Astrocyte of the hippocampus (primary cell): ENCODE results near the gene TMIGD2.
A peak's percentile ranks its signal among the peaks of the same experiment; 100 is the strongest.

Experiments used
- DNase-seq: peaks from one replicate; pipeline ENCODE4 v3.0.0; 2011; ENCODE audit warnings: low read depth, low spot score

TMIGD2 gene

DNA sequence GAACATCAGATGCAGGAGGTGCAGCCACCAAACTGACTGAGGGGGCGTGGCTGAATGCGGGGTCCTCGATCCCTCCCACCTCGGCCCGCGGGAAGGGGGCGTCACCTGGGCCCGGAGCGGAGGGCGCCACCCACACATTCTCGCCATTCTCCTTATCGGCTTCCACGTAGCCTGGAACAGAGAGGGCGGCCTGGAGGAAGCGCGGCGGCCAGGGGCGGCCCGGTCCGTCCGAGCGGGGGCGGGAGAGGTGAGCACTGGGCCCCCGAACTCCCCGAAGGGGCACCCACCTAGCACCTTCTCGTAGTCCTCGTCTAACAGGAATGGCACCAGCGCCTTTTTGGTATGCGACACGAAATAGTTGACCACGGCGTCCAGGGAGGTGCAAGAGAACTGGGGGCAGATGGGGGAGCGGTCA, 24.7 kb upstream of the TMIGD2 start:
- DNase-seq, result peak; percentile 28

DNA sequence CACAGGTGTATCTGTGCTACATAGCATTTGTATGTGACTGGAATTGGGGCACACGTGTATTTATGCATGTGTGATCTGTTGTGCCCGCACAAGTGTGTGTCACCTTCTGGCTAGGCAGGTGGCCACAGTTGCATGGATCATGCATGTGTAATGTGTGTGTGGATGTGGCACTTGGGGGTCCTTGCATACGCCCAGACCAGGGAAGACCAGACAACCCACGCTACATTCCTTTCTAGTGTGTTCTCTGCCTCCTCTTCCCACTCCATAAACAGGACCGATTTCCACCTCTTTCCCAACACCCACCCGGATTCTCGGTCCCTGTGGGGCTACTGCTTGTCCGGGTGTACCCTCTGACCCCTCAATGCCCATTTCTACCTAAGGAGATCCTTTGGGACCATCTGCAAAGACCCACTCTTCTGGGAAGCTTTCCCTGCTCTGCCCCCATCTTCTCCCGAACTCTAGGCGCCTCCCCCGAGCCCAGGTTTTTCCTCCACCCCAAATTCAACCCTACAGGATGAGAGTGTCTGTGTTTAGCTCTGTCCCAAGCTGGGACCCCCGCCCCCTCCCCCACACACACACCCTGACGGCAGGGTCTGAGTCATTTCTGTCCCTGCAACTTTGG, 24.1 kb upstream of the TMIGD2 start:
- DNase-seq, result no peak

DNA sequence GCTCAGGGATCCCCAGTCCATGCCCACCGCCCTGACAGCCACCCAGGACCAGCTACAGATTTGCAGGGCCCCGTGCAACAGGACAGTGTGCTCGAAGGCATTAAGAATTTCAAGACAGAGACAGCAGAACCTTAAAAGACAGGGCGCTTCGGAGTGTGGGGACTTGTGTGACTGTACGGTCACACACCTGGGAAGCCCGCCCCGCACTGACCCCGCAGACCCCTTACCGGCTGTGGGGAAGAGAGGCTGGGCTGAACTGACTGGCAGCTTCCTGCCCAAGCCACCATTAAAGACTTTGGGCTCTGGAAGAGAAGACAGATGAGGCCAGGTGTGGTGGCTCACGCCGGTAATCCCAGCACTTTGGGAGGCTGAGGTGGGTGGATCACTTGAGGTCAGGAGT, 22.0 kb upstream of the TMIGD2 start:
- no peak for DNase-seq

DNA sequence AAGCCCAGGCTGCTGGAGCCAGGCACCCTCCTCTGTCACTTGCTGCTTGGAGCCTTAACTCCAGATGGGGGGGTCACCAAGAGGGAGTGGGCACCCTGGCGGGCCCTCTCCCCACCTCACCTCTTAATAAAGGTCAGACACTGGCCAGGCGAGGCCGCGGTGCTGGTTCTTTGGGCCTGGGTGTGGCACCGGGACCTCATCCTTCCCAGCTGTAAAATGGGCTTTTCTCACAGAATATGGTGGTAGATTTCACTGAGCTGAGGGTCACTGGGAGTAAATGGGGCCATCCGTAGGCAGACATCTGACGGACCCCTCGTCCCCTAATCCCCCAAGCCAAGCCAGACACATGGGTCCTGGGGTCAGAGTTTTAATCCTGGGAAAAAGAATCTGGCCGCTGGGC, 21.5 kb upstream of the TMIGD2 start:
- no peak for DNase-seq

DNA sequence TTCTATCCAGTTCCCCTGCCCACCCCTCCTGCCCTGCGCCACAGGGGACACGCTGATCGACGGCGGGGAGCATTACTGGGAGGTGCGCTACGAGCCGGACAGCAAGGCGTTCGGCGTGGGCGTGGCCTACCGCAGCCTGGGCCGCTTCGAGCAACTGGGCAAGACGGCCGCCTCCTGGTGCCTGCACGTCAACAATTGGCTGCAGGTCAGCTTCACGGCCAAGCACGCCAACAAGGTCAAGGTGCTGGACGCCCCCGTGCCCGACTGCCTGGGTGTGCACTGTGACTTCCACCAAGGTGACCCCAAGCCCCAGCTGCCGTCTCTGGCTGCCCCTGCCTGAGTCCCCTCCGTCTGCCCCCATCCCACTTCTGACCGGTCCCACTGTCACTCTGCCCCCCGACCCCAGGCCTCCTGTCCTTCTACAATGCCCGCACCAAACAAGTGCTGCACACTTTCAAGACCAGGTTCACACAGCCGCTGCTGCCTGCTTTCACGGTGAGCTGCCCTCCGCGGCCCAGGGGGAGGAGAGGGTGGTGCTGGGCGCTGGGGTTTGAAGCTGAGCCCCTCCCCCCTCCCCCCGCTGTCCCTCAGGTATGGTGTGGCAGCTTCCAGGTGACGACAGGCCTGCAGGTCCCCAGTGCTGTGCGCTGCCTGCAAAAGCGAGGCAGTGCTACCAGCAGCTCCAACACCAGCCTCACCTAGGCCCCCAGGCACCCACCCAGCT, 20.9 kb upstream of the TMIGD2 start:
- DNase-seq, result no peak

DNA sequence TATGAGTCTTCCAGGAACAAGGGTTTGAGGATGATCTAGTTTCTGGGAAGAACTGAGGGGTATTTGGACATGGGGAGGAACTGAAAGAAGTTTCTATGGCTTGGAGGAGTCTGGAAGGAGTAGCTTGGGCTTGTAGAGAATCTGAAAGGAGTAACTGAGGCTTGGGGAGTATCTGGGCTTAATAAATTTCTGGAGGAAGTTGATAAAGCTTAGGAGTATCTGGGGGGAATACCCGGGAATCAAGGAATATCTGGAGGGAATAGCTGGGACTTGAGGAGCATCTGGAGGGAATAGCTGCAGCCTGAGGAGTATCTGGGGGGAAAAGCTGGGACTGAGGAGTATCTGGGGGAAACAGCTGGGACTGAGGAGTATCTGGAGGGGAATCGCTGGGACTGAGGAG, 18.2 kb upstream of the TMIGD2 start:
- no peak for DNase-seq

DNA sequence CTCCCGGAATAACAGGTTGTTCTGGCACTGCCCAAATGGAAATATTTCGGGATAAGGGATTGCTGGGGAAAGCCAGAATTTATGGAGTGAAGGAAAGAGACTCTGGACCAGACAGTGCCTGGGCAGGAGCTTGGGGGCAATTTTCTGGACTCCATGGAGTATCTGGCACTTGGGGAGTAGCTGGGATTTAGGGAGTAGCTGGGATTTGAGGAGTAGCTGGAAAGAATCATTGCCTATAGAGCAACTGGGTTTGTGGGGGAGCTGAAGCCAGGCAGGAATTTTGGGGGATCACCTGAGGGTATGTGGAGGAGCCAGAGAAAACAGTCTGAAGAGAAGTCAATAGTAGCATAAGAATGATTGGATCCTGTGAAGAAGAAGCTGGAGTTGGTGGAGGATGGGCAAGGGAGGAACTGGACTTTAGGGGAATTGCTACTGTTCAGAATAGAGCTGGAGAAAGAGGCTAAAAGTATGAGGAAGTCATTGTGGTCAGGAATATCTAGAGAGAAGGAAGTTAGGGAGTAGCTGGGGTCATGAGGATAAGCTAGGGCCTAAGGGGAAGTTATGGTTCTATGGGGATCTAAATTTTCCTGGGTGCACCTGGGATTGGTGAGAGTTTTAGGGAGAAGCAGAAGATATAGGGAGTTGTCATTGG, 17.0 kb upstream of the TMIGD2 start:
- no peak for DNase-seq

DNA sequence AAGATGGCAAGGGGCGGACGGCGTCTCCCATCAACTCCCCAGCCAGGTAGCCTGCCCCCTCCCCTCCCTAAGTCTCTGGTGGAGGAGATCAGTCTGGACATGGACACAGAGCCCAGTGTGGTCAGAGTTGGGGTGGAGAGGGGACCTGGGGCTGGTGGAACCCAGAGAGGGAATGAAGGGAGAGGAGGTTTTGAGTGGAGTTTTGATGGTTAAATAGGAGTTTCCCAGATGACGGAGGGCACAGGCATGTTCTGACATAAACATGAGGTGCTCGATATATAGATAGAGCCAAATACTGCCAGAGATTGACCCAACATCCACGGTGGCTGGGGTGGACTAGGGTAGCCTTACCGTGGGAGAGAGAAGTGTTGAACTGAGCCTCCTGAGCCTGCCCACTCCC, 16.3 kb upstream of the TMIGD2 start:
- no peak for DNase-seq

DNA sequence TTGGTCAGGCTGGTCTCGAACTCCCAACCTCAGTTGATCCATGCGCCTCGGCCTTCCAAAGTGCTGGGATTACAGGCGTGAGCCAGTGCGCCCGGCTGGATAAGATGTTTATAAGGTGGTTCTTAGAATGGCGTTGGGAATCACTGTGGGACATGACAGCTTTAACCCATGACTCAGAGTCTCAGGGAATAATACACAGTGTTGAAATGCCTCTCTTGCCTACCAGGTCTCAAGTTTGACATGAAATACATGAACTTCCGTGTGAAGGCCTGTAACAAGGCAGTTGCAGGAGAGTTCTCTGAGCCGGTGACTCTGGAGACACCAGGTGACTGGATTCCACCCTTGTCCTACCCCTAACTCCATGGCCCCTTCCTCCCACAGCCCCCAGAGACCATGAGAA, 14.8 kb upstream of the TMIGD2 start:
- no peak for DNase-seq

DNA sequence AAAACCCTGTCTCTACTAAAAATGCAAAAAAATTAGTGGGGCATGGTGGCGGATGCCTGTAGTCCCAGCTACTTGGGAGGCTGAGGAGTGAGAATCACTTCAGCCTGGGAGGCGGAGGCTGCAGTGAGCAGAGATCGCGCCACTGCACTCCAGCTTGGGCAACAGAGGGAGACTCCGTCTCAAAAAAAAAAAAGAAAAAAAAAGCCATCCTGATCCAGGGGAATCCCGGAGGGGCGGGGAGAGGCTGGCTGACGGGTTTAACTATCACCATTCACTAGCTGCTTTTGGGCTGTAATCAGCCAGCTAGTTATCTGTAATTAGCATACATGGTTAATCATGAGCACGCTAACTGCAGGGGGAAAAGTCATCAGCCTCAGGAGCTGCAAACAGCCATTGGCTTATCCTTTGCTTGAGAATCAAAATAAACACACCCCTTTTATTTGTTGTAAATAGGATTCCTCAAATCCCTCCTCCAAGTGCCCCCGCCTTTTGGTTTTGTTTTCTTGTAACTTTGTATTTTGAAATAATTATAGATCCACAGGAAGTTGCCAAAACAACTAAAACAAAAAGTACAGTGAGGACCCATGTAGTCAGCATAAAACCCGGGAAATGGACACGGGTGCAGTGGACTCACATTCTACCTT, 11.8 kb upstream of the TMIGD2 start:
- DNase-seq, result no peak

DNA sequence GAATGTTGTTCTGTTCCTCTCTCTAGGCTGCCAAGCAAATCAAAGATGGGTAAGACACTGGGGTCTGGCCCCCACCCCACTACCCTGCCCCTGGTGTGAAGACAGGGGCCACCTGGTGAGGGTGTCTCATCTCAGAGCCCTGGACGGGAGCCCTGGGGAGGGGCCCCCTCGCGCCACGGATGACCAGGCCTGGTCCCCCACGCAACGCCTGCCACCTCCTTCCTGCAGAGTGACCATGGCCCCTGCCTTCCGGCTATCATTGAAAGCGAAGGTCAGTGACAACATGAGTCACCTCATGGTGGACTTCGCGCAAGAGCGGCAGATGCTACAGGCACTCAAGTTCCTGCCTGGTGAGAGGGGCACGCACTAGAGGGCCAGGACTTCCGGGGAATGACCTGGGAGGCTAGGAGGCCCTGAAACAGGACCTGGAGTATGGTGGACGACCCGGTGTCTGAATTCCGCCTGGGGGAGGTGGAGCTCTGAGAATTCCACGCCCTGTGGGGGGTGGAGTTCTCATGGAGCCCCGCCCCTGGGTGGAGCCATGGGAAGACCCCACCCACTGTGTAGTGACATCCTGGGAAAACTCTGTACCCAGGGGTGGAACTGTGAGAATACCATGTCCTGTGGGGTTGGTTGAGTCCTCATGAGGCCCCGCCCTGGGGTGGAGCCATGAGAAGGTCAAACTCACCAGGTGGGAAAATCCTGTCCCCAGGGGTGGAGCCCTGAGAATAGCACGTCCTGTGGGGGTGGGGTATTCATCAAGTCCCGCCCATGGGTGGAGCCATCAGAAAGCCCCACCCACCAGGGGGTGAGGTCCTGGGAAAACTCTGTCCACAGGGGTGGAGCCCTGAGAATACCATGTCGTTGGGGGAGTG, 8.3 kb upstream of the TMIGD2 start:
- no peak for DNase-seq

DNA sequence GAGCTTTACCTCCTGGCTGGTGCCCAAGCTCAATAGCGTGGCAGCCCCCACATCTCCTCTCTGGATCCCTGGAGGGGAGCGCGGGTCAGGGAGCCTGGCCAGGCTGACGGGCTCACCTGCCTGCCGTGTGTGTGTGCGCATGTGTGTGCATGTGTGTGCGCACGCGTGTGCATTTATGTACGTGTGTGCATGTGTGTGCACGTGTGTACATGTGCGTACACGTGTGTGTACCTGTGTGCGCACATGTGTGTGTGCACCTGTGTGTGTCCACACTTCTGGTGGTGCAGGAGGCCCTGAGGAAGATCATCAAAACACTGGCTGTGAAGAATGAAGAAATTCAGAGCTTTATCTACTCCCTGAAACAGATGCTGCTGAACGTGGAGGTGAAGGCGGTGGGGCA, 3.5 kb upstream of the TMIGD2 start:
- no peak for DNase-seq

DNA sequence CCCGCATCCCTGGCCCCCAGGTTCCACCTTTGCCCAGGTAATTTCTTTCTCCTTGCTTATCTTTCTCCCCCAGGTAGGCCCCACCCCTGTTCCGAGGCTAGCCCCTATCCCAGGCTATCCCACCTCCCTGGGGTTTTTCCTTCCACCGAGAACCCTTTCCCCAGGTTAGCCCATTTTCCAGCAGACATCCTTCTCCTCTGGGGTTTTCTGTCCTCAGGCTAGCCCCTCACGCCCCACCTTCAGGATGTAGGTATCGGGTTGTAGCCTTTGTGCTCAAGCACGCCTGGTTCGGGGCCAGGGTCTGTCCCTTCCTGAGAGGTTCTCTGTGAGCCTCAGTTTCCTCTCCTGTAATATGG, 3.0 kb upstream of the TMIGD2 start:
- no peak for DNase-seq

DNA sequence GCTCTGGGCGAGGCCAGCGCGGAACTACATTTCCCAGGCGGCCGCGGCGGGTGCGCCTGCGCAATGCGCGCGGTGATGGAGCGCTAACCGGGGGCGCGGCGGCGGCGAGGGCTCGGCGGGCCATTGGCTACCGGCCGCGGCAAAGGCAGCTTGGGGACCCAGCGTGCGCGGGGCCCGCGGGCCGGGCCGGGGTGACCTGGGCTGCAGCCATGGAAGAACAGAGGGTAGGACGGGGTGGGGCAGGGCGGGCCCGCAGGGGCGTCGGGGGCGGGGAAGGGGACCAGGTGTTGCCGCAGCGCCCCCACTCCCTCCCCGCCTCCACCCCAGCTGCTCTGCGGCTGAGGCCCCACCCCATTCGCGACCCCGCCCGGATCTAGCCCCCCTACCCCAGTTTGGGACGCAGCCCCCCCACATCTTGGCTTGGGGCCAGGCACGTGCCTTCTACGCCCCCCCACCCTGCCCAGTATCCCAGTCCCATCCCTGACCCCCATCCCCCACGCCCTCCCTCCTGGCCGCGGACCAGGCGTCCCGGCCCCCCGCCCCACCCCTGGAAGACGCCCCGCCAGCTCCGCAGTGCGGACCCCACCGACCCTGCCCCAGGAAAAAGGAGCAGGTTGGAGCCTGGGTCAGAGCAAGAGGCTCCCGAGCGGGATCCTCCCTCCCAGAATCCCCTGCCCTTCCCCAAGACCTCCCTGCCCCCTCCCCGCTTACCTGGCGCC, 2.5 kb upstream of the TMIGD2 start, which contains the start of gene FSD1:
TSS of gene FSD1 (plus strand) at position 61 of the 719 bp plus-strand sequence. CDS start at position 210, 149 bp downstream.
- peak; percentile 88 for DNase-seq

DNA sequence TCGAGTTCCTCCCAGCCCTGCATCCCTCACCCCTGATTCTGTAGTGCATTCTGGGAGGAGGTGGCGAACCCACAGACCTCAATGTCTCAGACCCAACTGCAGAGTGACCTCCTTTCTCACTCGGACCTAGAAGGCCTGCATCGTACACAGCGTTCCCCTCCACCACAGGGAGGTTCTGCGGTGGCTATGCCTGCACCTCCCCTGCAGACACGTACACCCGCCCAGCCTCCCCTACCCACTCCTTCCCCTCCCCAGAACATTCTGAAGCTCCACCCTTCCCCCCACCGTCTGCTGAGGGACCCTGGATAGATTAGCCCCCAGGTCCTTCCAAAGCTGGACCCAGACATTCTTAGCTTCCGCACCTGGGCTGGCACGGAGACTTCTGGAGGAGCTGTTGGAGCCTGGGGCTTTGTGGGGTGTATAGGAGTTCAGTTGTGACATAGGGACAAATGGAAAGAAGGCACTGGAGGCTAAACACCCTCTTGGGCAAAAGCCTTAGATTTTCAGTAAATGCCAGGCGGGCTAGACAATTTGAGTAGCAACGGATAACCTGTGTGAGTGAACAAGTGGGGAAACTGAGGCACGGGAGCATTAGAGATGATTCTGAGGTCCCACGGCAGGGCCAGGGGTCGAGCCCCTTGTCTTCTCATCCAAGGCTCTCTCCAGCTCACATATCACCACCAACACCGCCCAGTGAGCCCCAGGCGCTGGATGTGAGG, 1.8 kb upstream of the TMIGD2 start:
- DNase-seq, result no peak

DNA sequence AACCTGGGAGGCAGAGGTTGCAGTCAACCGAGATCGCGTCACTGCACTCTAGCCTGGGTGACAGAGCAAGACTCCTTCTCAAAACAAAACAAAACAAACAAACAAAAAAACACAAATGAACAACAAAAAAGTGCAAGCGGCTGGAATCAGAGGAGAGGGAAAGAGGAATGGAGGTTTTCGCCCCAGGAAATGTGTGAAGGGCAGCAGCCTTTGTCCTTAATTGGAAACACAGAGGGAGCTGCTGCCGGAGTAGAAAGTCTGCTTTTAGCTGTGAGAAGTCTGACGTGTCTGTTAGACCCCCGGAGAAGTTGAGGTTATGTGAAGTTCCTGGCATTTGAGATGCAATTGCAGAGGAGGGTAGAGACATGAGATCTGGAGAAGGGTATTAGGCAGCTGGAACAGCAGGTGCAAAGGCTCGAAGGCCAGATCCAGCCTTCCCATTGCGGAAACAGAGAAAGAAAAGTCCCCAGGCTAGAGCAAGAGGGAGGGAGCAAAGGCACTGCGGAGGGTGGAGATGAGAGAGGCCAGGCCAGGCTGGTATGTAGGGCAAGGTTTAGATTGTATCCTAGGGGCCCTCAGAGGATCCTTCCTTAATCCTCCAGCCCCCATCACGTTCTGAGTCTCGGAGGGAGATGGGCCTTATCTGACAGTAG, 473 bp downstream of the TMIGD2 start:
- no peak for DNase-seq

DNA sequence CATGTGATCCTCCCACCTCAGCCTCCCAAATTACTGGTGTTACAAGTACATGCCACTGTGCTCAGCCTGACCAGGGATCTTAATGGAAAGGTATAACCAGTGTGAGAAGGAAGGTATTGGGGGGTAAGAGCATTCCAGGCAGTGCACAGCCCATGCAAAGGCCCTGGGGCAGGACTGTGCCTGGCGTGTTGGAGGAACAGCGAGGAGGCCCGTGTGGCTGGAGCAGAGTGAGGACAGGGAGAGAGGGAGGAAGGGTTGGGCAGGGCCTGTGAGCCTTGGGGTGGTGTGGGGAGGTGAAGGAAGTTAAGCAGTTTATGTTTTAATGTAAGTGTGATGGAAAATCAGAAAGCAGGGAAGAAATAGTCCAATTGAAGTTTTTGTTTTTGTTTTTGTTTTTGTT, 1.6 kb downstream of the TMIGD2 start:
- DNase-seq, result no peak

DNA sequence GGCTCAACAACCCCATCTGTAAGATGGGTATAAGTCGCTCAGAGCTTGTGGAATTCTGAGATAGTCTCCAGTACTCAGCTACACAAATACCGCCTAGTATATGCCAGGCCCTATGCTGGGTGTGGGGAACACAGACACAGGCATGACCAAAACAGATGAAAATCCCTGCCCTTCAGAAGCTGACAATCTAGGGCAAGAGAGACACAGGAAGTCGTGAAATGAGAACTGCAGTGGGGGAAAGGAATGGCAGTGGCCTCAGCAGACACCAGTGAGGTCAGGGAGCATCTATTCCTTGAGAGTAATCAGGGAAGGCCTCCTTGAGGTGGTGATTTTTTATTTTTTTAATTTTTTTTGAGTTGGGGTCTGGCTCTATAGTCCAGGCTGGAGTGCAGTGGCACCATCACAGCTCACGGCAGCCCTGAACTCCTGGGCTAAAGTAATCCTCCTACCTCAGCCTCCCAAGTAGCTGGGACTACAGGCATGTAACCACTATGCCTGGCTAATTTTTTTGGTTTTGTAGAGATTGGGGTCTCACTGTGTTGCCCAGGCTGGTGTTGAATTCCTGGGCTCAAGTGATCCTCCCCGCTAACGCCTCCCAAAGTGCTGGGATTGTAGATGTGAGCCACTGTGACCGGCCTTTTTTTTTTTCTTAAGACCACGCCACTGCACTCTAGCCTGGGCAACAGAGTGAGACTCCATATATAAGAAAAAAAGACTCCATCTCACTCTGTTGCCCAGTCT, 3.2 kb downstream of the TMIGD2 start:
- DNase-seq, result no peak
